GM18861 (cell line): ENCODE data around the gene MMP15.
"Not testable (repeated sequence)": the region's sequence is repeated elsewhere in the genome, so short reads cannot be mapped to it uniquely, and the experiment has no call there.

Experiments used
- ATAC-seq: cut with Tn5 transposase; IDR thresholded peaks from one replicate; pipeline ENCODE4 v1.9.1; 2021; ENCODE audit not compliant: unreplicated experiment

MMP15 gene

GRCh38 chr16:57996406-57997175 lies 29.0 kb upstream of the MMP15 start:
- no peak for ATAC-seq

GRCh38 chr16:57997176-57997527 lies 28.4 kb upstream of the MMP15 start:
- ATAC-seq, result no peak

- ATAC-seq, result no peak
Observed at GRCh38 chr16:57997528-57998265, 27.9 kb upstream of the MMP15 start.

GRCh38 chr16:57998486-57998885 lies 27.1 kb upstream of the MMP15 start:
- no peak for ATAC-seq

GRCh38 chr16:57998992-57999365 lies 26.6 kb upstream of the MMP15 start:
- ATAC-seq, result no peak

- no peak for ATAC-seq
Observed at GRCh38 chr16:57999366-57999970, 26.1 kb upstream of the MMP15 start.

GRCh38 chr16:57999971-58000705 lies 25.4 kb upstream of the MMP15 start, which contains the start of gene ZNF319:
Gene ZNF319 (minus strand): TSS chr16:58000672. CDS start chr16:57998265, 2,407 bp downstream.
- ATAC-seq, result peak; percentile 15

GRCh38 chr16:58000706-58001676 lies 24.6 kb upstream of the MMP15 start, which contains the start of gene USB1:
Gene USB1 (plus strand): TSS chr16:58001407. CDS start chr16:58001484, 77 bp downstream.
- ATAC-seq, result peak; percentile 68

GRCh38 chr16:58001781-58002415 lies 23.7 kb upstream of the MMP15 start:
- ATAC-seq, result no peak

GRCh38 chr16:58002416-58002800 lies 23.1 kb upstream of the MMP15 start:
- no peak for ATAC-seq

- no peak for ATAC-seq
Observed at GRCh38 chr16:58002936-58003335, 22.6 kb upstream of the MMP15 start.

GRCh38 chr16:58004736-58005135 lies 20.8 kb upstream of the MMP15 start:
- ATAC-seq, result not testable (repeated sequence)

- ATAC-seq, result no peak
Observed at GRCh38 chr16:58009856-58010416, 15.6 kb upstream of the MMP15 start.

GRCh38 chr16:58010886-58011285 lies 14.7 kb upstream of the MMP15 start:
- no peak for ATAC-seq

- ATAC-seq, result no peak
Observed at GRCh38 chr16:58011652-58012051, 13.9 kb upstream of the MMP15 start.

- no peak for ATAC-seq
Observed at GRCh38 chr16:58012481-58012880, 13.1 kb upstream of the MMP15 start.

GRCh38 chr16:58013201-58013956 lies 12.2 kb upstream of the MMP15 start:
- ATAC-seq, result no peak

- no peak for ATAC-seq
Observed at GRCh38 chr16:58016840-58017446, 8.6 kb upstream of the MMP15 start.
